SU-DHL-6 (cell line): ENCODE measurements around the gene SLC30A3.

Experiments
- H2AFZ ChIP-seq: fragments of 200-600 bp; sonication (generic); 2 replicates; pipeline ENCODE4 v1.6.1; 2014; ENCODE audit warnings: low read depth, mild to moderate bottlenecking, moderate library complexity, mixed read lengths, antibody characterized with exemption, low read length; ENCODE audit not compliant: severe bottlenecking
- H3F3A ChIP-seq: fragments of 200-600 bp; shearing (Covaris generic); 2 replicates; pipeline ENCODE4 v1.6.0; 2016; ENCODE audit warnings: antibody characterized with exemption, mild to moderate bottlenecking; ENCODE audit not compliant: insufficient read depth
- H3K27ac ChIP-seq: fragments of 200-600 bp; sonication (generic); 2 replicates; pipeline ENCODE4 v1.5.1; 2016; ENCODE audit warnings: low read depth, mild to moderate bottlenecking, low read length, moderate library complexity, mixed read lengths
- H3K27me3 ChIP-seq: fragments of 200-600 bp; sonication (generic), shearing (Covaris generic); 2 replicates; pipeline ENCODE4 v1.6.0; 2014; ENCODE audit warnings: mild to moderate bottlenecking, low read length
- H3K36me3 ChIP-seq: fragments of 200-600 bp; sonication (generic); 2 replicates; pipeline ENCODE4 v1.6.1; 2014; ENCODE audit warnings: mild to moderate bottlenecking, low read length, mixed read lengths
- H3K4me2 ChIP-seq: fragments of 300-600, 200-600 bp; shearing (Covaris generic), sonication (generic); 2 replicates; pipeline ENCODE4 v1.6.0; 2014; ENCODE audit warnings: low read length, low read depth, mild to moderate bottlenecking; ENCODE audit not compliant: poor library complexity, severe bottlenecking
- H3K4me3 ChIP-seq: fragments of 200-600 bp; sonication (generic); 2 replicates; pipeline ENCODE4 v1.5.1; 2014; ENCODE audit warnings: antibody characterized with exemption, low read length, mild to moderate bottlenecking, mixed read lengths; ENCODE audit not compliant: insufficient read depth, poor library complexity, severe bottlenecking
- H3K79me2 ChIP-seq: fragments of 200-600 bp; sonication (generic); 2 replicates; pipeline ENCODE4 v1.6.1; 2014; ENCODE audit warnings: mild to moderate bottlenecking, low read length, moderate library complexity; ENCODE audit not compliant: insufficient read depth
- H3K9ac ChIP-seq: fragments of 200-600 bp; sonication (generic); 2 replicates; pipeline ENCODE4 v1.7.0; 2014; ENCODE audit warnings: mild to moderate bottlenecking, low read length
- H3K9me2 ChIP-seq: fragments of 200-600 bp; sonication (generic); replicated peaks from 2 replicates; pipeline ENCODE4 v1.6.1; 2014; ENCODE audit warnings: low read length; ENCODE audit not compliant: insufficient read depth
- H3K9me3 ChIP-seq: fragments of 200-600 bp; sonication (generic); 2 replicates; pipeline ENCODE4 v1.6.1; 2014; ENCODE audit warnings: low read length, mixed read lengths; ENCODE audit not compliant: insufficient read depth
- H4K20me1 ChIP-seq: fragments of 200-600 bp; sonication (generic); 2 replicates; pipeline ENCODE4 v1.6.1; 2014; ENCODE audit warnings: low read depth, mild to moderate bottlenecking, antibody characterized with exemption, low read length, moderate library complexity, mixed read lengths
- CTCF ChIP-seq: fragments of 200-600 bp; sonication (generic); IDR thresholded peaks from one replicate; pipeline ENCODE4 v1.5.1; 2017; ENCODE audit warnings: antibody characterized with exemption, mild to moderate bottlenecking, low read length, moderate library complexity; ENCODE audit not compliant: insufficient read depth, poor library complexity, severe bottlenecking
- EZH2phosphoT487 ChIP-seq: fragments of 200-600 bp; sonication (generic), shearing (Covaris generic); conservative IDR thresholded peaks from 2 replicates; pipeline ENCODE4 v1.6.1; 2018; ENCODE audit warnings: mild to moderate bottlenecking, antibody characterized with exemption, low read length, moderate library complexity, mixed read lengths

SLC30A3 gene

GRCh38 chr2:27225526-27225925 lies 37.3 kb downstream of the SLC30A3 start:
- Histone ChIP-seq H3K9ac (no peak overlapping the region), H3F3A (peaks cover 4% of the 10 kb centered on the region; the same call in 1 of the 2 replicates), H3K36me3 (peaks cover 33% of the 10 kb centered on the region), H4K20me1 (0 out of 2 replicates have a peak, but pooled peaks cover 3% of the 10 kb centered on the region), H3K9me2 (no peaks in the 10 kb centered on the region), H3K9me3 (no peaks in the 10 kb centered on the region), H3K4me3 (no peak overlapping the region), H3K27ac (no peak overlapping the region), H3K79me2 (0 out of 2 replicates have a peak, but pooled peaks cover 17% of the 10 kb centered on the region), H2AFZ (no peak overlapping the region), H3K27me3 (no peaks in the 10 kb centered on the region), H3K4me2 (no peak overlapping the region)
- no peak for TF ChIP-seq CTCF
- no peak for TF ChIP-seq EZH2phosphoT487

- H2AFZ ChIP-seq: no peak overlapping the region
- H3K79me2 ChIP-seq: peaks cover 34% of the 10 kb centered on the region; the same call in 1 of the 2 replicates
- peaks cover 37% of the 10 kb centered on the region for H3K36me3 ChIP-seq
Measured at GRCh38 chr2:27223416-27223815, 39.4 kb downstream of the SLC30A3 start.

GRCh38 chr2:27222407-27222806 lies 40.4 kb downstream of the SLC30A3 start:
- Histone ChIP-seq H3F3A (no peaks in the 10 kb centered on the region; the same call in 1 of the 2 replicates), H3K79me2 (peaks cover 41% of the 10 kb centered on the region), H3K9ac (no peak overlapping the region), H3K9me3 (no peaks in the 10 kb centered on the region), H3K4me2 (no peak overlapping the region), H2AFZ (no peak overlapping the region), H3K9me2 (no peaks in the 10 kb centered on the region), H4K20me1 (no peaks in the 10 kb centered on the region), H3K4me3 (no peak overlapping the region), H3K27me3 (no peaks in the 10 kb centered on the region), H3K27ac (no peak overlapping the region), H3K36me3 (peaks cover 28% of the 10 kb centered on the region; the same call in 1 of the 2 replicates)
- TF ChIP-seq EZH2phosphoT487 (no peak), CTCF (no peak)

More at GRCh38 chr2:27223416-27223815, 39.4 kb downstream of the SLC30A3 start:
- Histone ChIP-seq H3K27me3 (no peaks in the 10 kb centered on the region), H3K9ac (no peak overlapping the region), H3K4me3 (no peak overlapping the region), H3K4me2 (no peak overlapping the region), H3K27ac (no peak overlapping the region), H4K20me1 (0 out of 2 replicates have a peak, but pooled peaks cover 3% of the 10 kb centered on the region), H3K9me2 (no peaks in the 10 kb centered on the region), H3K9me3 (no peaks in the 10 kb centered on the region), H3F3A (peaks cover 4% of the 10 kb centered on the region; the same call in 1 of the 2 replicates)
- TF ChIP-seq CTCF: no peak
- no peak for TF ChIP-seq EZH2phosphoT487
